ENCODE measurements around the gene TMEM255A. TPM values are rescaled to one million over a fixed set of nuclear protein-coding genes. Genes with fewer than 3 reads are reported as not detected.

Gene TMEM255A
- total RNA-seq, 1 experiment from 2014 or later, result not detected

GRCh38 chrX:120224388-120224787 is 86.9 kb downstream of the TMEM255A start:
- H3K9me2 ChIP-seq (replicated peaks; ENCODE audit: low read length), result no peaks in the 10 kb centered on the region
- H3F3A ChIP-seq (ENCODE audit: low read length, unreplicated experiment), result no peaks in the 10 kb centered on the region
- no peaks in the 10 kb centered on the region for H3K4me1 ChIP-seq (ENCODE audit: insufficient read depth, low read length)
- ChIA-PET POLR2A (ENCODE audit: unreplicated experiment) (no interaction called here), CTCF (no interaction called here)
- no peak overlapping the region for H3K27ac ChIP-seq (ENCODE audit: low read length)
- no peak overlapping the region for H2AFZ ChIP-seq (ENCODE audit: low read length)
- no peak overlapping the region for H3K4me2 ChIP-seq (ENCODE audit: low read length)
- ATAC-seq (no peak), DNase-seq (no peak)
- no peak overlapping the region for H3K4me3 ChIP-seq (ENCODE audit: low read length)
- TF ChIP-seq CTCF (conservative IDR thresholded peaks at IDR 0.05; ENCODE audit: low read depth, low read length) (no peak), EZH2 (IDR thresholded peaks at IDR 0.05; ENCODE audit: low read length, unreplicated experiment) (no peak), EZH2phosphoT487 (IDR thresholded peaks at IDR 0.05; ENCODE audit: borderline replicate concordance, low read length) (no peak)
- intact Hi-C loops (cut with micrococcal nuclease), result no loop called here
- H3K79me2 ChIP-seq (ENCODE audit: low read length), result no peaks in the 10 kb centered on the region
- H3K9ac ChIP-seq (ENCODE audit: low read length), result no peak overlapping the region
- BruUV-seq (replicated peaks), result no TSS peak
- no peaks in the 10 kb centered on the region for H3K27me3 ChIP-seq (ENCODE audit: low read length)
- no peaks in the 10 kb centered on the region for H3K36me3 ChIP-seq (ENCODE audit: low read depth, low read length)
- H4K20me1 ChIP-seq (ENCODE audit: low read length), result no peaks in the 10 kb centered on the region
- no peaks in the 10 kb centered on the region for H3K9me3 ChIP-seq (ENCODE audit: low read length)

- intact Hi-C loops (cut with micrococcal nuclease), result no loop called here
- CTCF ChIA-PET, result no interaction called here
- POLR2A ChIA-PET (ENCODE audit: unreplicated experiment), result no interaction called here
These were observed 87.9 kb downstream of the TMEM255A start for GRCh38 chrX:120223374-120223773.

More at GRCh38 chrX:120223374-120223773, 87.9 kb downstream of the TMEM255A start:
- Histone ChIP-seq H3K79me2 (ENCODE audit: low read length) (no peaks in the 10 kb centered on the region), H3K4me3 (ENCODE audit: low read length) (no peak overlapping the region), H3K27me3 (ENCODE audit: low read length) (no peaks in the 10 kb centered on the region), H3K4me2 (ENCODE audit: low read length) (no peak overlapping the region), H3K36me3 (ENCODE audit: low read depth, low read length) (no peaks in the 10 kb centered on the region), H4K20me1 (ENCODE audit: low read length) (no peaks in the 10 kb centered on the region), H3F3A (ENCODE audit: low read length, unreplicated experiment) (no peaks in the 10 kb centered on the region), H3K4me1 (ENCODE audit: insufficient read depth, low read length) (no peaks in the 10 kb centered on the region), H2AFZ (ENCODE audit: low read length) (no peak overlapping the region), H3K9me3 (ENCODE audit: low read length) (no peaks in the 10 kb centered on the region), H3K9me2 (replicated peaks; ENCODE audit: low read length) (no peaks in the 10 kb centered on the region), H3K9ac (ENCODE audit: low read length) (no peak overlapping the region), H3K27ac (ENCODE audit: low read length) (no peak overlapping the region)
- no TSS peak for BruUV-seq (replicated peaks)
- no peak for DNase-seq
- TF ChIP-seq EZH2phosphoT487 (IDR thresholded peaks at IDR 0.05; ENCODE audit: borderline replicate concordance, low read length) (no peak), EZH2 (IDR thresholded peaks at IDR 0.05; ENCODE audit: low read length, unreplicated experiment) (no peak), CTCF (conservative IDR thresholded peaks at IDR 0.05; ENCODE audit: low read depth, low read length) (no peak)
- no peak for ATAC-seq
